Measurements from ENCODE around the gene FN1.
"Not testable (repeated sequence)": the region's sequence is repeated elsewhere in the genome, so short reads cannot be mapped to it uniquely, and the experiment has no call there.

Gene FN1

DNA sequence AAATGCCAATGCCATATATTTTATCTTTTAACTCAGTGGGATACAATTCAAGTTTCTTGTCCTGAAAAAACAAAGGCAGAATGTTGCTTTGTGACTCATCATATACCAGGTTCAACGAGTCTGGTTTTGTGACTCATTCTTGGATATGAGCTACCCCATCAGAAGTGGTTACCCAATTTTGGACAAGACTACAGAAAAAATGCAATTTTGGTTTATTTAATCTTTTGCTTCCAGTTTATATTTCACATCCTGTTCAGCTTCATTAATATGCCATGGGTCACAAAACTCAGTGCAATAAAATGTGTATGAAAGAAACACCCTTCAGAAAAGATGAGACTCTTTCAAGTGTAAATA lies 25.0 kb downstream of the FN1 start:
- TF ChIP-seq, protein P1, sequence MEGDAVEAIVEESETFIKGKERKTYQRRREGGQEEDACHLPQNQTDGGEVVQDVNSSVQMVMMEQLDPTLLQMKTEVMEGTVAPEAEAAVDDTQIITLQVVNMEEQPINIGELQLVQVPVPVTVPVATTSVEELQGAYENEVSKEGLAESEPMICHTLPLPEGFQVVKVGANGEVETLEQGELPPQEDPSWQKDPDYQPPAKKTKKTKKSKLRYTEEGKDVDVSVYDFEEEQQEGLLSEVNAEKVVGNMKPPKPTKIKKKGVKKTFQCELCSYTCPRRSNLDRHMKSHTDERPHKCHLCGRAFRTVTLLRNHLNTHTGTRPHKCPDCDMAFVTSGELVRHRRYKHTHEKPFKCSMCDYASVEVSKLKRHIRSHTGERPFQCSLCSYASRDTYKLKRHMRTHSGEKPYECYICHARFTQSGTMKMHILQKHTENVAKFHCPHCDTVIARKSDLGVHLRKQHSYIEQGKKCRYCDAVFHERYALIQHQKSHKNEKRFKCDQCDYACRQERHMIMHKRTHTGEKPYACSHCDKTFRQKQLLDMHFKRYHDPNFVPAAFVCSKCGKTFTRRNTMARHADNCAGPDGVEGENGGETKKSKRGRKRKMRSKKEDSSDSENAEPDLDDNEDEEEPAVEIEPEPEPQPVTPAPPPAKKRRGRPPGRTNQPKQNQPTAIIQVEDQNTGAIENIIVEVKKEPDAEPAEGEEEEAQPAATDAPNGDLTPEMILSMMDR (IDR thresholded peaks at IDR 0.05; ENCODE audit: low read depth, low read length): no peak
- no peak overlapping the region for H3K4me3 ChIP-seq (ENCODE audit: low read depth, low read length)

DNA sequence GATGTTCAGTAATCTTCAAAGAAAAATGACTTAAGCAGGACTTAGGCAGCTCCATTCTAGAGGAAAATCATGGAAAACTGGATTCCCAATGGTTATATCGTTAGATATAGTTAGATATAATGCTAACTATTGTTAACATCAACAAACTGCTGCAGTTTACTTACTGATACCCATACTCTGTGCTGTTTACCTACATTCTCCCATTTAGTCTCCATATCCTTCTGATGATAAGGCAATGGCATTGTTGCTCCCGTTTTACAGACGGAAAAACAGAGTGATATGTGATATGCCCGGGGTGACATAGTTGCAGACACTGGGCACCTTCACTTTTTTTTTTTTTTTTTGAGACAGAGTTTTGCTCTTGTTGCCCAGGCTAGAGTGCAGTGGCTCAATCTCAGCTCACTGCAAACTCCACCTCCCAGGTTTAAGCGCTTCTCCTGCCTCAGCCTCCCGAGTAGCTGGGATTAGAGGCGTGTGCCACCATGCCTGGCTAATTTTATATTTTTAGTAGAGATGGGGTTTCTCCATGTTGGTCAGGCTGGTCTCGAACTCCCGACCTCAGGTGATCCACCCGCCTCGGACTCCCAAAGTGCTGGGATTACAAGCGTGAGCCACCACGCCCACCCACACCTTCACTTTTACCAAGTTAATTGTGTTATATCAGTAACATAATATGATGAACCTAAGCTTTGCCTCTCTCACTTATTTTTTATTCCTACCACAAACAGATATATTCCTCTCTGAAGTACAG lies 25.5 kb downstream of the FN1 start:
- H3K4me3 ChIP-seq (ENCODE audit: low read depth, low read length): not testable (repeated sequence)

DNA sequence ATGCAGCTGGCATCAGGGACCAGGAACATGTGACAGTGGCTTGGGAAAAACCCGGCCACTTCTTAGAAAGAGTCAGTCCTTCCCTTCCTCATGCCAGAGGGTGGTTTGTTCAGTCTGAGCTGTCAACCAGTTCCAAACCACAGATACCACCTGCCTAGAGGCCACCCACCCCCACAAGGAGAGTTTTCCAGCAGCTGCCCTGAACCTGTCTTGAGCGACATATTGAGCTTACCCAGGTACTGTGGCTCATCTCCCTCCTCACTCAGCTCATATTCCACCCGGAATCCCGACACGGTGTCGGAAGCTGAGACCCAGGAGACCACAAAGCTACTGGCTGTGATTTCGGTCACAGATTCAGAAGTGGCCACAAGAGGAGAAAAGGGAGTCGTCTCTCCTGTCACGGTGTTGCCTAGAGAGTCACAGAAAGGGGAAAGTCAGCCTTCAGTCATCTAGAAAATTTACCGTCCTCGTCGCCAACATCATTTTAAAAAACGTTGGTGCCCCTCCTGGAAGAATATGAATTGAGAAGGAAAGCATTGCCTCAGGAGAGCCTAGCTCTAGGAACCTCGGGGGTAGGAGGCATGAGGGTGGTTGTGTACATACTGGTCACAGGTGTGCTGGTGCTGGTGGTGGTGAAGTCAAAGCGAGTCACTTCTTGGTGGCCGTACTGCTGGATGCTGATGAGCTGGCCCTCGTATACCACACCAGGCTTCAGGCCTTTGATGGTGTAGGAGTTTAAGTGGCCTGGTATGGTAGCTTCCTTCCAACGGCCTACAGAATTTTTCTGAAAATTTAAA lies 26.3 kb downstream of the FN1 start:
- H3K4me3 ChIP-seq (ENCODE audit: low read depth, low read length): no peak overlapping the region
- TF ChIP-seq, protein P1 (IDR thresholded peaks at IDR 0.05; ENCODE audit: low read depth, low read length): no peak

DNA sequence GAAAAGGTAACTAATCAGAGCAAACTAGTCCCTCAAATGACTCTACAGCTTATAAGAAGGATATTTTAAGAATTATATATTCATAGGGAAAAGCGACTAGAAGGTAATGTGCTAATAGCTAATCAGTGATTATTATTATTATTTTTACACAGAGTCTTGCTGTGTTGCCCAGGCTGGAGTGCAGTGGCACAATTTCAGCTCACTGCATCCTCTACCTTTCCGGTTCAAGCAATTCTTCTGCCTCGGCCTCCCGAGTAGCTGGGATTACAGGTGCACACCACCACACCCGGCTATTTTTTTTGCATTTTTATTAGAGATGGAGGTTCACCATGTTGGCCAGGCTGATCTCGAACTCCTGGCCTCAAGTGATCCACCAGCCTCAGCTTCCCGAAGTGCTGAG lies 27.4 kb downstream of the FN1 start:
- H3K4me3 ChIP-seq (ENCODE audit: low read depth, low read length): not testable (repeated sequence)

DNA sequence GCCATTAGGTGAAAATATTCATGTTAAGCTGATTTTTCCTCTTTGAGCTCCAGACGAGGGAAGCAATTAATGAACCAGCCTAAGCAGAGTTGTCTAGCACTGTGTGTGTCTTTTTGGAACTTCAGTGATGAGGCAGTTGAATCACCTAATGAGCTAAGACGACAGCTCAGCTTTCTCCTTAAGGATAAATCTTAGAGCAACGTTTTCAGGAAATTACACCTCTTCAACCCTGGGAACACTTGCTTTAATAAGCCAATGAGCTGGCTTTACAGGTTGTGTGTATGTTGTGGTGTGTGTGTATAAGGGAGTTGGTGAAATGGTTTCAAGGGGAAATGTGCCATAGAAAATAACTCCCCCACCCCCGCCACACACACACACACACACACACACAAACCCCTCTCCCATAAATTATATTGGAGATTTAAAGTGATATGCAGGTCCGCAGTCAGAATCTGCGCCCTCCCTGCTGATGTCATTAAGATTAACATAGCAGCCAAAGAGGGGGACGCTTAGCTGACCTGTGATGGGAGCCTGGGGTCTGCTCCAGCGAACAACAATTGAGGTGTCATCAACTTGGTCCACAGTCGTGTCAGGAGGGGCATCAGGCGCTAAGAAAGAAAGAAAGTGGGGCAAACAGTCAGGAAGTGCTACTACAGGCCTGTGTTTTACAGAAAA lies 28.1 kb downstream of the FN1 start:
- no peak overlapping the region for H3K4me3 ChIP-seq (ENCODE audit: low read depth, low read length)
- TF ChIP-seq, protein P1 (IDR thresholded peaks at IDR 0.05; ENCODE audit: low read depth, low read length): no peak

DNA sequence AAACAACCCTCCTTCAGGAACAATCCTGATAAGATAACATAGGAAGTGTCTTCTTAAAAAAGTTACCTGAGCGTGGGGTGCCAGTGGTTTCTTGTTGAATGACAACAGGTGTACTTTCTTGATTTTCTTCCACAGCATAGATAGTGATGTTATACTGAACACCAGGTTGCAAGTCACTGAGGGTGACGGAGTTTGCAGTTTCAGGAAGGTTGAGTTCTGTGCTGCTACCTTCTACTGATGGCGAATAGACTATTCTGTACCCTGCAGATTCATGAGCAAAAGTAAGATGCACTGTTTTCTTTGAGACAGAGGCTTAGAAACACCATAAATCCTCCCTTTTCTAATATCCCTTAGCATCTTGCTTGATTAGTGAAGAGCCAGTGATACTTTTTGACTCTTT lies 28.8 kb downstream of the FN1 start:
- TF ChIP-seq, protein P1 (IDR thresholded peaks at IDR 0.05; ENCODE audit: low read depth, low read length): no peak
- H3K4me3 ChIP-seq (ENCODE audit: low read depth, low read length): no peak overlapping the region

DNA sequence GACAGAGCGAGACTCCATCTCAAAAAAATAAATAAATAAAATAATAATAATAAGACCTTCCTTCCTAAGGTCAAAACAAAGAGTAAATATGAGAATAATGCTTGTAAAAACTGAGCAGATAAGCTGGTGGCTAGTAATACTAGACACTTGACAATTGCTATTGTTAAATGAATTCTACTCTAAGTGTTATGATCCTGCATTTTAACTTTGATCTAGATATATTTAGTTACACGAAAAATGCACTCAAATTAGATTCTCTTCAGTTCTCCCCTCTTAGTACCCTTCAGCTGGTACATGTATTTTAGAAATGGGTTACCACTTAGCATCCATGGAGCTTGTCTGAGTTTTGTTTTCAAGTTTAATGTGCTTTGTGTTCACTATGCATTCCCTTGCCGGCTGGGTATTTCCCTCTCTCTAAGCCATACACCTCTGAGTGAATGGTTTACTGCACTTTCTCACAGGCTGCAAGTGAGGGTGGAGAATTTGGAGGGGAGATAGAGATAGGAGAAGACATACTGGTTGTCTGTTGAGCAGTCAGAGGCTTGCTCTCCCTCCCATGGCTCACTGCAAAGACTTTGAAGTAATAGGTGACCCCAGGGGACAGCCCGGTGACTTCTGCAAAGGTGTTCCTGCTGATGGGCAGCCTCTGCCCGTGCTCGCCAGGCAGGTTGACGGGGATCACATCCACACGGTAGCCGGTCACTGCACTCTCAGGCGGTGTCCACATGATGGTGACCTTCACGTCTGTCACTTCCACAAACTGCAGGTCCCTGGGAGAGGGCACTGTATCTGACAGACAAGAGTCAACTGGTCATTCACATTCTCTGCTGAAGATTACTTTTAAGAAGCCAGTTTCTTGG lies 29.9 kb downstream of the FN1 start:
- TF ChIP-seq, protein P1 (IDR thresholded peaks at IDR 0.05; ENCODE audit: low read depth, low read length): no peak
- no peak overlapping the region for H3K4me3 ChIP-seq (ENCODE audit: low read depth, low read length)

Data from WI38 (cell line).